ENCODE measurements around the gene SASH1.
"Not testable (repeated sequence)": the region's sequence is repeated elsewhere in the genome, so short reads cannot be mapped to it uniquely, and the experiment has no call there.

SASH1 gene

DNA sequence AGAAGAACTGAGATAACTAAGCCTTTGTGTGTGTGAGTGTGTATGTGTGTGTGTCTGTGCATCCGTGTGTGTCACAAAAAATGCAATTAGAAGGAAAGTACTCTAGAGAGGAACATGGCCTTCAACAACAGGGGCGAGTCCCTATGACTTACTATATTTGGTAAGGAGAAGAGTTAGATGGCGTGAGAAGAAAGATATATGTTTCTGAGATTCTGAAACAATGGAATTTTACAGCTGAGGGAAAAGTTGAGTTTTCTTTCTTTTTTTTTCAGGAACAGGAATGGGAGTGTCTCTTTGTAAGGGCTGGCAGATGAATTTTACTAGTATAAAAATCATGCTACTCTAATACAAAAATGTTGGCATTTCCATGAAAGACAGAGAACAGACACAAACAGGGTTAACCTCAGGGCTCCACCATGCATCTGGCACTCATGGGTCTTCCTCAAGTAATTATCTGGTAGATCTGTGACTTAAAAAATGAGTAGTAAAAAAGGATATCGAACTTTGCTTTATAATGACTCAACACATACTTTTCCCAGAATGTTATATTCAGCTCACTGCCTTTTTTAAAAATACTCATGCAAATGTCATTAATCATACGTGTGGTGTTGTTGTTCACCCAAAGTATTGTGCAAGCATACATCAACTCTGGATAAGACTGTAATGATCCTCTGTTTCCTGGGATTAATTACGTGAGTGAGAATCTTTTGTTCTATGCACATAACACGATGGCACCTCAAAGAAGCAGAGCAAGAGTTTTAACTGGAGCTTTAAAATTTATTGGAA is 12.8 kb upstream of the SASH1 start:
- DNase-seq (ENCODE audit: low read depth): no peak

DNA sequence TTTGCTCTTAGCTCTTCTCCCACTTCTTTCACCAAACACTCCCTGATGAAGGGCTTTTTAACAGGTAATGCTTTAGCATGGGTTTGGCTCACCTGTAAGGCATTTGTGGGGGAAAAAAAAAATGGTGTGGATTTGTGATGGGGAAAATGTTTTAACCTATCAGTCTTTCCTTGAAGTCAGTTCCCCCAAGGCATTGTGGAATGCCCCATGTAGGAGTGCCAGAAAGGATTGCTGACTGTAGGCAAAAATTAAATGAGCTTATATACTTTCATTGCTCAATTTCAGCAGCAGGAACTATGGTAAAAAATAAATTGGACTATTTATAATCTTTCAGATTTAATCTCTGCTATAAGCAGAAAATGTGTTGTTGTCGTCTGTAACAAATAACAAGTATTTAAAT is 10.6 kb upstream of the SASH1 start:
- no peak for DNase-seq (ENCODE audit: low read depth)

DNA sequence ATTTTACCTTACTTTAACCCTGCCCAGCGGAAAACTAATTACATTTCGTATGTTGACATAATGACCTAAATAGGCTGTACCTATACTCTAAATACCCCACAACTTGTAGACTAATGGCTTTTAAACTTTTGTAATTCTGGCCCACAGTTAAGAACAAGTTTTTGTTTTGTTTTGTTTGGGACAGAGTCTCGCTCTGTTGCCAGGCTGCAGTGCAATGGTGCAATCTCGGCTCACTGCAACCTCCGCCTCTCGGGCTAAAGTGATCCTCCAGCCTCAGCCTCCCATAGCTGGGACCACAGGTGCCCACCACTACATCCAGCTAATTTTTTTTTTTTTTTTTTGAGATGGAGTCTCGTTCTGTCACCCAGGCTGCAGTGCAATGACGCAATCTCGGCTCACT is 5.7 kb upstream of the SASH1 start:
- DNase-seq (ENCODE audit: low read depth): no peak

DNA sequence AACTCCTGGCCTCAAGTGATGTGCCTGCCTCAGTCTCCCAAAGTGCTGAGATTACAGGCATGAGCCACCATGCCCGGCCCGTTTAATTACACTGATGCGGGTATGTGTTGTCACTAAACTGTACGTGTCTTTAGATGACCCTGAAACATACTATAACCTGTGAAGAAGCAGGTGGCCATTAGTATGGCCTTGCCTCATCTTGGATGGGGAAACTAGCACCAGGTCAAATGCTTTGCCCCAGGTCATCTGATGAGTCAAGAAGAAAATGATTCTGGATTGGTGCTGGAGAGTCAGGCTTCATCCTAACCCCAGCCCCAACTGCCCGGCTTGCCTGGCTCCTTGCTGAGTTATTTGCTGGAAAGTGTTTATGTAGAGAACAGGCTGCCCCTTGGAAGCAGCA is 2.9 kb upstream of the SASH1 start:
- DNase-seq (ENCODE audit: low read depth): no peak

DNA sequence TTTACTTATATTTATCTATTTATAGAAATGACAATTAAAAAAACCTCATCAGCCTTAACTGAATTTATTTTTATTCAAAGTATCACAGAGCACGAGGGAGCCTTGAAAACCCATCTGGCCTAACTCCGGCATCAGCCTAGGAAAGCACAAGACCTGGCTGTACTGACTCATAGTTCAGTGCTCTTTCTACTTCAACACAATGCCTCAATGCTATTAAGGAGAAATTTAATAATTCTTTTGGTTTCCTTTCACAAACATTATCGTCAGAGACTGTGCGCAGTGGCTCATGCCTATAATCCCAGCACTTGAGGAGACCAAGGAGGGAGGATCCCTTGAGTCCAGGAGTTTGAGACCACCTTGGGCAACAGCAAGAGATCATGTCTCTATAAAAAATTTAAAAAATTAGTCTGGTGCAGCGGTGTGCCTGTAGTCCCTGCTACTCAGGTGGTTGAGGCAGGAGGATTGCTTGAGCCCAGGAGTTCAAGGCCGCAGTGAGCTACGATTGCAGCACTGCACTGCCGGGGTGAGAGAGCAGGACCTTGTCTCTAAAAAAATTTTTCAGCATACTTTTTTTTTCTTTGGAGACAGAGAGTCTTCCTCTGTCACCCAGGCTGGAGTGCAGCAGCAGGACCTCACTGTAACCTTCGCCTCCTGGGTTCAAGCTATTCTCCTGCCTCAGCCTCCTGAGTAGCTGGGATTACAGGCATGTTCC is 1.9 kb upstream of the SASH1 start:
- DNase-seq (ENCODE audit: low read depth): no peak

DNA sequence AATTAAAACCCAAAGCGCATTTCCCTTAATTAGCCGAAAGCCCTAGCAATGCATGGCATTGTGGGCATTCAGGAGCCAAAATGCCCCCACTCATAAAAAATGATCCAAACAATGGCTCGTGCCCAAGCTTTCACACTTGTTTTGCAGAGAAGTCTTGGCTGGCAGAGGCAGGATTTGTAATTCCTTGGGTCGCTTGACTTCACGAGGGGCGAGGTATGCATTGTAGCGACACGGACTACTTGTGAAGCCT is 613 bp upstream of the SASH1 start:
- no peak for DNase-seq (ENCODE audit: low read depth)

DNA sequence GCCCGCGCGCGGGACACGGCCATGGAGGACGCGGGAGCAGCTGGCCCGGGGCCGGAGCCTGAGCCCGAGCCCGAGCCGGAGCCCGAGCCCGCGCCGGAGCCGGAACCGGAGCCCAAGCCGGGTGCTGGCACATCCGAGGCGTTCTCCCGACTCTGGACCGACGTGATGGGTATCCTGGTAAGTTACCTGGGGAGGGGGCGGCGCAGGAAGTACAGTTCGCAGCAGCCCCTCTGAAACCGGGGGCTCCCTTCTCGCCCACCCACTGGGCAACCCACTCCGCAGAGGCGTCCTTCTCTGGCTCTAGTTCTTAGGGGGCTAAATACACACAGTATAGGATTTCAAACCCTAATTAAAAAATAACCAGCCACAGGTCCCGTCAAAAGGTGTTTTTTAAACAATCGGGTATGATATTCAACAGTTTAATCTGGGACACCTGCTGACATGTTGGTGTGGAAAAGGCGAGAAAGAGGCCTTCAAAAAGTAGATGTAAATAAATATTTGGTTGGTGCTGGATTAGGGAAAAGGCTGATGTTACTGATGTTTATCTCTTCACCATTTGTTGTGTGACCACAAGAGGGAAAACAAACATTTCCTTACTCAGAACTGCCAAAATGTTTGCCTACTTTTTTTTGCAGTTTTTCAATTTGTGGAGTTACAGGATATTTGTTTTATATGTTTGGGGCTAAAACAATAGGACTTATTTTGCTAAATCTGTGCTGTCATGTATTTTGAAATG is 577 bp downstream of the SASH1 start:
- no peak for DNase-seq (ENCODE audit: low read depth)

DNA sequence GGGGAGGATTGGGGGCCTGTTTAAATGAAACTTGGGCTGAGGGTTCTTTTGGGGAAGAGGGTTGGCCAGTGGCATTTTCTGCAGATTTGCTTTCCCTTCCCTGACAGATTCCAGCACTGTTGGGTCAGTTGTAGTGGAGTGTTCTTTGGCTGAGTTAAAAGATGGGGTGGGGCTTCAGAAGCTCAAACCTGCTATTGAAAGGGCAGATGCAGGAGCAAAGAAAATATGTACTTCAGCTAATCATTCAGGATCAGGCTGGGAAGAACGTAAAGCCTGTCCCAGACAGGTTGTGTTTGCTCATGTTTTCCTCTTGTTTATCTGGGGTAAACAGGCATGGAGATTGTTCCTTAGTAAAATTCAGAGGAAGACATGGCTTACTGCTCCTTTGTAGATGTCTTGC is 2.5 kb downstream of the SASH1 start:
- no peak for DNase-seq (ENCODE audit: low read depth)

DNA sequence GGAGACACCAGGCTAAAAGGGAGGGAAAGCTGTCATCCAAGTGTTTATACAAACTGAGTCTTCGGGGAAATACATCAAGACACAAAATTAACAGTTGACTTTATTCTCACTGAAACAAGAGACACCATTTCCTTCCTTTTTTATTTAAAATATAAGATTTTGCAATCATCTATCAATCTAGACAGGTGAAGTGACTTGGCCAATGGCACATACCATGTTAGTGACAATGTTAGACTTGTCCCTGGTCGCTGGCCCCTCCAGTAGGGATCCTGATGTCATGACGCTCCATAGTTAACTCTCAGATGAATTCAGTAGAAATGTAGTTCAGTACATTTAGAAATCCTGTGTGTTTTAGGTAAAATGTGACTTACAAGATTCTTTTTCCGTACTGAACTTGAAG is 2.9 kb downstream of the SASH1 start:
- DNase-seq (ENCODE audit: low read depth): no peak

DNA sequence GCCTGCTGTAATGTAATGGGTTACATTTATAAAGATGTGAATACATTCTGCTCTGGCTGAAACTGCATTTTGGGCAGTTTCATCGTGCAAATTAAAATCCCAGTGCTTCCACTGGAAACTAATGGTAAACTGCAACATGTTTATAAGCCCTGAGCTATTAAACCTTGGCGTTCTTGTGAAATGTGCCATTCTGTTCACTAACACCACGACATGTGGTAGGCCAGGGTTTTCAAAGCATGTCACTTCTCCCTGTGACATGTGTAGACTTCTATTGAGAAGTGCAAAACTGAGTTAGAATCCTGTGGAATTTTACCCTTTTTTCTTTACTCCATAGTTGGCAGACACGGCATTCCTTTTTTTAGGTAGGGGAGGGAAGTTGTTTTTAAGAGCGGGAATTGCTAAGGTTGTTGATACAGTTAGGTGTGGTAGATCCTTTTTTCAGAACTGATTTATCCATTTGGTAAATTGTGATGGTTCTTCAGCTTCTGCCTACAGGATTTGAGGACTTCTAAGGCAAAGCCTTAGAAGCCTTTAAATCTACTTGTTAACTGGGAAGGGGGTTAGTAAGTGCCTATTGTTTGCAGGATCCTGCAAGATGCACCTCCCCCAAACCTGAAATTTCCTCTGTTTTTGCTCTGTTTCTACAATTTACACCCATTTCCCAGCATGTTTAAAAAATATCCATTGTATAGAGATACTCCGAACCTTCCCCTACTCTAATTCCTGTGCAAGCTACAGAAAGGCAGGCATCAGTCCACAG is 4.2 kb downstream of the SASH1 start:
- no peak for DNase-seq (ENCODE audit: low read depth)

DNA sequence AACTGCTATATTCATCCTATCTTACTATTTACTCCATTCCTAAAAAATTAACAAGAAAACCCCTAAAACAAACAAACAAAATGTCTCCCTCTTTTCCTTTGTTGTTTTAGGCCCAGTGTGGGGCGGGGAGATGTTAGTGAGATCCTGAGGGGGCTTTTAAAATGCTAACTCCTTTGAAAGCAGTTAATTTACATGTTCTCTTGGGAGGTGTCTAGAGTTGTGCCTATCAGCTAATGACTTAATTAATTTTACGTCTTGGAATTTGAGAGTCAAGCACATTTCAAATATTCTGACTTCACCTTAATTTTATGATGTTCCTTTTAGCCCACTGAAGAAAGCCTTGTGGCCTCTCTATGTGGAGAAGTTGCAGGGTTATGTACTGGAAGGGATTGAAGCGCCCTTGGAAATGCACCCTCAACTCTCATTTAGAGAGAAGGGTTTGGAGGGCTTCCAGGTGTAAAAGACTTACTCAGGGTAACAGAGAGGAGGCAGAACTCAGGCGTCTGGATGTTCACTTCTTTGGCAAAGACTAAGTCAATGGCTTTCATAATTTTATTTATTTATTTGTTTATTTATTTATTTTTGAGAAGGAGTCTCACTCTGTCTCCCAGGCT is 4.9 kb downstream of the SASH1 start:
- DNase-seq (ENCODE audit: low read depth): no peak

DNA sequence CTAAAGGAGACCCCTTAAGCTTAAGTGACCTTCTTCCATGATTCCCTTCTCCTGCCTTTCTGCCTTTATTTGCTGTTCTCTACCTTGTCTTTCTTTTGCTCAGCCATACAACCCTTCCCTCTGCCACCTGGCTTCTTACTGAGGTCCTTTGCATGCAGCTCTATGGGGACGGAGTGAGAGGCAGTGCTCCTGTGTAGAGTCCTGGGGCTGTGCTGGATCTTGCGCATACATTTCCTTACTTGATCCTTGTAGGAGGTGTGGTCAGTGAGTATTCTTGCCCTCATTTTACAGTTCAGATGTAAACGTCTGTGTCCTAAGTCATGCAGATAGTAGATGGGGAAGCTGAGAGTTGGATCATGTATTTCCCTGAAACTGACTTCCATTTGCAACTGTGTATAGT is 5.7 kb downstream of the SASH1 start:
- DNase-seq (ENCODE audit: low read depth): no peak

DNA sequence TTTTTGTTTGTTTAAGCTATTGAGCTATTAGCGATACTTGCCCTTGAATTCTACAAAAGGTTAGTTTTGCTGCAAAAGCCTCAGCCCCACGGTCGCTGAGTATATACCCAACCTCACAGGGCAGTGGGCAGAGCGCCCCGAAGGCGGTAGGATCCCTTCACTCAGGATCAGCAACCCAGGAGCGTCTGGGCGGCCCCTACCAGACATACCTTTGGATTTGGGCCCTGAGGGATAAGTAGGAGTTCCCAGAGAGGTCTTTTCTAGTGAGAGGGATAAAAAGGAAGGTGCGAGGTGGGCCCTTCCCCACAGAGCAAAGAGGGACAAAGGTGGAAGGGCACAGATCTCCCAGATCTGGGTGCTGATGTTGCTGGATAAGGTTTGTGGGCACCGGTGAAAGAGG is 6.1 kb downstream of the SASH1 start:
- DNase-seq (ENCODE audit: low read depth): no peak

DNA sequence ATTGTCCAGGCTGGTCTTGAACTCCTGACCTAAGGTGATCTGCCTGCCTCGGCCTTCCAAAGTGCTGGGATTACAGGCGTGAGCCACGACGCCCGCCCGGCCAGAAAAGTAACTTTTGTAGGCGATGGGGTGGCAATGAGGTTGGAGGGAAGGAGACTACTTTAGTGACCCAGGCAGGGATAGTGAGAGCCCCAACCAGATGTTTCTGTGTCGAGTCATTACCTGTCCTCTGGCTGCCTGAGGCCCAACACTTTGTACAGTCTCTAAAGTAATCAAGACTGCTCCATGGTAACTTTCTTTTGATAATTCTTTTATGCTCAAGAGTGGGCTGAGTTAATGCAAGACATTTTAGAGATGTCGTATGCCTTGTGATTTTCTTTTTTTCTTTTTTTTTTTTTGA is 6.8 kb downstream of the SASH1 start:
- DNase-seq (ENCODE audit: low read depth): no peak

DNA sequence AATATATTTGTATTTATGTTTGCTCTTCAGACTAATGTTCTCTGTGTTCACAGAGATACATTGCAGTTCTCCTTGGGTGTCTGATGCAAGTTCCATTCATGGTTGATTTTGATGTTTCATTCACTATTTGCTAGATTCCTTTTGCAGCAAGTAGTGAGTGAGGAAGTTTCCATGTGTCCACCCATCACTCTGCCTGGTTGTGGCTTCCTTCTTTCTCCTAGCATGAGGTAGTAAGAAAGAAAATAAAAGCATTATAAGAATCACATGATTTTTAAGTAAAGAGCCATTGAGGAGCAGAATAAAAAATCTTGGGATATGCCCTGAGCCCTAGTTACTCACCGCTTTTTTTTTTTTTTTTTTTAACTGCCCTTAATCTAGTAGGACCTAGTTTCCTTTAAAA is 8.7 kb downstream of the SASH1 start:
- no peak for DNase-seq (ENCODE audit: low read depth)

DNA sequence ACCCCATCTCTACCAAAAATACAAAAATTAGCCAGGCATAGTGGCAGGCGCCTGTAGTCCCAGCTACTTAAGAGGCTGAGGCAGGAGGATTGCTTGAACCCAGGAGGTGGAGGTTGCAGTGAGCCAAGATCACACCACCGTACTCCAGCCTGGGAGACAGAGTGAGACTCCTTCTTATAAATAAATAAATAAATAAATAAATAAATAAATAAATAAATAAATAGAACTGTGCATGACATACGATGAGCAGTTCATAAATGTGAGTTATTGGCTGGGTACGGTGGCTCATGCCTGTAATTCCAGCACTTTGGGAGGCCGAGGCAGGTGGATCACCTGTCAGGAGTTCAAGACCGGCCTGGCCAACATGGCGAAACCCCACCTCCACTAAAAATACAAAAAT is 9.8 kb downstream of the SASH1 start:
- not testable (repeated sequence) for DNase-seq (ENCODE audit: low read depth)

DNA sequence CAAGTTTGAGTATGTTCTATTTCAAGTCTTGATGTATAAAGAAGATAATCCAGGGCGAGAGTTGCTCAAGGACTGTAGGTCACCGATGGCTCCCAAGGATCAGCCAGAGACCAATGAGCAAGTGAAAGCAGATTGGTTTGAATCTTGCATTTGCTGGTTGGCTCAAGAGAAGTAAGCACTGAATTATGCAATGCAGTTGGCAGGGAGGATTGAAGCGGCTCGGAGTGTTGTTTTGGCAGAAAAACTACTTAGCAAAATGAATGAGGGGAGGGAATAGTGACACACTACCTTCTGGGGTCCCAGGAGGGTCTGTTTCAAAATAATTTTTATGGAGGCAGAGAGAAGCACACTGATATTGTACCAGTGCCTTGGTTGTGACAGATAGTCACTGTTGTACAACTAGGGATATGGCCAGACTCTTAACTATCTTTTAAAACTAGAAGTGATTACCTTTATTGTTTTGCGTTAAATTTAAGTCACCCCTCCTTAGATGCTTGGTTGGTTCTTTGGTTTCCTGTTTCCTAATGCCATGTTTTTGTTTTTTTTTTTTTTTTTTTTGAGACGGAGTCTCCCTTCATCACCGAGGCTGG is 15.7 kb downstream of the SASH1 start:
- no peak for DNase-seq (ENCODE audit: low read depth)

DNA sequence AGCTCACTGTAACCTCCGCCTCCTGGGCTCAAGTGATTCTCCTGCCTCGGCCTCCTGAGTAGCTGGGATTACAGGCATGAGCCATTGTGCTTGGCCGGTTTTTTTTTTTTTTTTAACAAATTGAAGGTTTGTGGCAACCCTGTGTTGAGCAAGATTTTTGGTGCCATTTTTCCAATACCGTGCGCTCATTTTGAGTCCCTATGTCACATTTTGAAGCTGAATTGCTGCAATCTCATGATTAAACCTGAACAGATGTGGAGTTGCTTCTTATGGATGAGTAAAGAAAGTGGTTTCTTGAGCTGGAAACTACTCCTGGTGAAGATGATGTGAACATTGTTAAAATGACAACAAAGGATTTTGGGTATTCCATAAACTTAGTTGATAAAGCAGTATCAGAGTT is 16.6 kb downstream of the SASH1 start:
- no peak for DNase-seq (ENCODE audit: low read depth)

DNA sequence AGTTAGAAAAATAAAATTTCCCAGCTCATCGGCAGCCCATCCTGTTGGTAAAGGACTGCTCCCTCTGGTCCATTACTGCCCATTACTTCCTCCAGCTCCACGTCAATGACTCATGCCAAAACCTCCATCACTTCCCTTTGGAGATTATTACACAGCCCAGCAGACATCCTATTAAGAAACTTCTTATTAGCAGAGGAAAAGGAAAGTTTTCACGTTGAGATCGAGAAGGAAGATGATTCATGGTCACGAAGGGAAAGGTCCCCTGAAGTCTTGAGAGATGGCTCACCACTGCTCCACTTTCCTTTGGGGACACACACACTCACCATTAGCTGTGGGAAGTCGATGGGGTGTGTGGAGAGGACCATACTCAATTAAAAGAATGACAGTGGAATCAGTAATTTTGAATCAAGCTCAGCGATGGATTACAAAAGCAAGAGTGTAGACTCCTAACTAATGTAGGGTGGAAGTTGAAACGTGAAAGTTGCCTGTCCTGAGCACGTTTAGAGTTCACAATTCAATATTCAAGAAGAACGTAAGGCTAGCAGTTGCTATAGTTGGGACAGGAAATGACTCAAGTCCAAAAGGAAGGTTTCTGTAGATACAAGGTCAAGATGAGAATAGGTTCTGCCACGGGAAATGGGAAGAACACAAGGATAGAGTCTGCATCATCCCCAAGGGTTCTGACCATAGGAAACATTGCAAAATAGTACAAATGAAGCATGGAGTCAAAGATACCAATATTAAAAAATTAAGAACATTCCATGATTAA is 21.6 kb downstream of the SASH1 start:
- peak; percentile 53 for DNase-seq (ENCODE audit: low read depth)

DNA sequence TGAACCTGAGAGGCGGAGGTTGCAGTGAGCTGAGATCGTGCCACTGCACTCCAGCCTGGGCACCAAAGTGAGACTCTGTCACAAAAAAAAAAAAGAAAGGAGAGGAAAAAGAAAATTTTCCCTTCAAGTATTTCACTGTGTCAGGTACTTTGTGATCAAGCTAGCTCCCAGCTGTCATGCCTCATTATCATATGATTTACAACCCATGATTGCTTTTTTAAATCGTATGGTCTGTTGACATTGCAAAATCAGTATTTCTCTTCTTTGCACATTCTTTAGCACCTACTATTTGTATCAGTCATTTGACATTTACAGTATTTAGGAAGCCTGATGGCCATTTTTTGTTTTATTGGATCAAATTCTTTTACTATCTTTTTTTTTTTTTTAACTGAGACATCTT is 22.4 kb downstream of the SASH1 start:
- DNase-seq (ENCODE audit: low read depth): no peak

DNA sequence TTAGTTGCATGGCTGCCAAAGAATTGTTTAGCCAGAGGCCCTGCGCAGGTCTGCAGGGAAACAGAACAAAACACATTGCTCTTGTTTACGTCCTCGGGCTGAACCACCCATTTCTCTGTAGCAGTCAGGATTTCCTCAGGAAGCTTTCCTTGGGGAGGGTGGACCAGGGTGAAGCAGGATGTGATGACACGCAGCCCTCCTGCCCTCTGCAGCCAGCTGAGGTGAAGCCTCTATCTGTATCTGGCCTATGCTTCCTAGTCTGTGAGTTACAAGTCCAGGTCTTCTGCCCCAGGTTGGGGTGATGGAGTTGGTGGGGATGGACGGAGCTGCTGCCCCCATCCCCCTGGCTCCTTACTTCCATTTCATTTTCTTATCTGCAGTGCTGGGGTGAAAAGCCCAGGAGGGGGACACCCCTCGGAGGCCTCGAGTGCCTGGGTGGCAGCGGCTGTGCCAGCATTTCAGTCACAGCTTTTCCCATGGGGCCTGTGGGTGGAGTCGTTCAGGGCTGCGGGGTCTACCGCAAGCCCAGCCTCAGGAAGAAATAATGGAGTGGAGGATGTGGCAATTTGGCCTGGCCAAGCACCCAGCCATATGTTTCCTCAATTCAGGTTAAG is 24.9 kb downstream of the SASH1 start:
- DNase-seq (ENCODE audit: low read depth): no peak

Measured in HS-27A (cell line).